ENCODE measurements around the gene SHB.

The SHB gene

DNA sequence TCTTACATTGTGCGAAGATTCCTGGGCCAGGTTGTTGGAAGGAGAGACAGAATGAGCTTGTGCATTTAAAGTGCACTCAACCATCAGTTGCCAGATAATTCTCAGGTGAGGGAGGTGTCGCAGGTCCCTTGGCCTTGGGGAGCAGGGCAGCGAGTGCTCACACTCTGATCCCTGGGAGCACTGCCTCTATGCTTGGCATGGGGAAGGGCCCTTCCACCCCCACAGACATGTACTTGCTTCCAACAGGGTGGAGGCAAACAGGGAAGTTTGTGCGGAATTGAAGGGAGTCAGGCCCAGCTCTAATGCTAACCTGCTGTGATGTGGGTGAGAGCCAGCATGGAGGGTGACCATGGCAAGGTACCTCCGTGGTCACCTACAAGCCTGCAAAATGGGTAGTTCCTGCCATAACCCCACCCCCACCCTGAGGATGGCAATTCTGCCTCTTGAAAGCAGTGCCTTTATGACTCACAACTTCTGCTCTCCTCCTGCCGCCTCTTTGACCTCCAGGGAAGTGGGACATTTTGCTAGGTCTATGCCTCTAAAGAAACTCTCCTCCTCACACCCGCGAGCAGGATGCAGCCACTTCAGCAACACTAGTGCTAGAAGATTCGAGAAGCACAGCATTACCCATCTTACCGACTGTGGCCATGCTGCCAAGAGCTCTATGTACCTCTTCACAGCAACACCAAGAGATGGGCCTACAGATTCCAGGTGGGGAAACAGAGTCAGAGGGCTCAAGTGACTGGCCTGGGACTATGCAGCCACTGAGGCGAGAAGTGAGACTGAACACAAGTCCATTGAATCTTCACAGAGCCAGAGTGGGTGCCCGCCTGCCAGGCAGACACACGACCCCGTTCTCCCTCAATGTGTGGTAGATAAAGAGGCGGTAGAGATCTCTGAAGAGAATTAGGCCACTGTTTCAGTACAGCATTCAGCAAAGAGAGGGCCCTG lies 143.0 kb downstream of the SHB start:
- TF ChIP-seq, protein P1, sequence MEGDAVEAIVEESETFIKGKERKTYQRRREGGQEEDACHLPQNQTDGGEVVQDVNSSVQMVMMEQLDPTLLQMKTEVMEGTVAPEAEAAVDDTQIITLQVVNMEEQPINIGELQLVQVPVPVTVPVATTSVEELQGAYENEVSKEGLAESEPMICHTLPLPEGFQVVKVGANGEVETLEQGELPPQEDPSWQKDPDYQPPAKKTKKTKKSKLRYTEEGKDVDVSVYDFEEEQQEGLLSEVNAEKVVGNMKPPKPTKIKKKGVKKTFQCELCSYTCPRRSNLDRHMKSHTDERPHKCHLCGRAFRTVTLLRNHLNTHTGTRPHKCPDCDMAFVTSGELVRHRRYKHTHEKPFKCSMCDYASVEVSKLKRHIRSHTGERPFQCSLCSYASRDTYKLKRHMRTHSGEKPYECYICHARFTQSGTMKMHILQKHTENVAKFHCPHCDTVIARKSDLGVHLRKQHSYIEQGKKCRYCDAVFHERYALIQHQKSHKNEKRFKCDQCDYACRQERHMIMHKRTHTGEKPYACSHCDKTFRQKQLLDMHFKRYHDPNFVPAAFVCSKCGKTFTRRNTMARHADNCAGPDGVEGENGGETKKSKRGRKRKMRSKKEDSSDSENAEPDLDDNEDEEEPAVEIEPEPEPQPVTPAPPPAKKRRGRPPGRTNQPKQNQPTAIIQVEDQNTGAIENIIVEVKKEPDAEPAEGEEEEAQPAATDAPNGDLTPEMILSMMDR (IDR thresholded peaks at IDR 0.05; ENCODE audit: low read length), result no peak
- TF ChIP-seq EZH2phosphoT487 (IDR thresholded peaks at IDR 0.05; ENCODE audit: low read length), result no peak
- TF ChIP-seq EZH2 (optimal IDR thresholded peaks at IDR 0.05; ENCODE audit: low read depth, low read length), result no peak
- no peak overlapping the region for H2AFZ ChIP-seq (ENCODE audit: low read length)
- H3K79me2 ChIP-seq (ENCODE audit: low read length), result no peaks in the 10 kb centered on the region
- no peaks in the 10 kb centered on the region for H3F3A ChIP-seq (ENCODE audit: insufficient read depth, low read length)
- no peaks in the 10 kb centered on the region for H4K20me1 ChIP-seq (ENCODE audit: insufficient read depth, low read length)
- H3K4me1 ChIP-seq (ENCODE audit: low read length), result peaks cover 10% of the 10 kb centered on the region
- H3K9ac ChIP-seq (ENCODE audit: low read length), result no peak overlapping the region
- H3K27me3 ChIP-seq (replicated peaks; ENCODE audit: insufficient read depth, low read length), result no peaks in the 10 kb centered on the region
- DNase-seq, result no peak
- H3K9me2 ChIP-seq (replicated peaks; ENCODE audit: insufficient read depth, low read length), result no peaks in the 10 kb centered on the region
- H3K9me3 ChIP-seq (replicated peaks; ENCODE audit: insufficient read depth, low read length), result no peaks in the 10 kb centered on the region
- no peak overlapping the region for H3K4me2 ChIP-seq (ENCODE audit: low read depth, low read length)
- H3K27ac ChIP-seq (ENCODE audit: low read length), result no peak overlapping the region
- no peak overlapping the region for H3K4me3 ChIP-seq (ENCODE audit: low read length)
- no peaks in the 10 kb centered on the region for H3K36me3 ChIP-seq (replicated peaks; ENCODE audit: insufficient read depth, low read length)

DNA sequence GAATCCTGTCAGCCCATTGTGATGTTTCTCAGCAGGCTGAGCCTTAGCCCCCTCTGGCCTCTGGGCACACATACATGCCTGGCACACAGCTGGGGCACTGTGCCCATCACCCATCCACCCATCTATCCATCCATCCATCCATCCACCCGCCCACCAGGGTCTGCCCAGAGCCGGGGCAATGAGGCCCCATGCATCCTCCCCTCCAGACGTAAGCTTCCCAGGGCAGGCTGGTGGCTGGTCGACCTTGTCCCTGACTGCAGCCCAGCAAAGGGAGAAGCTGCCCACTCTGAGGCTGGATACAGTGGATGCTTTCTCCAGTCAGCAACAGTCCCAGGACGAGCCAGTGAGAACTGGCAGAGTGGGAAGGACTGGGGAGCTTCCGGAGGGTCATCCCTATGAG lies 144.0 kb downstream of the SHB start:
- Histone ChIP-seq H4K20me1 (ENCODE audit: insufficient read depth, low read length) (no peaks in the 10 kb centered on the region), H3K79me2 (ENCODE audit: low read length) (no peaks in the 10 kb centered on the region), H3K4me2 (ENCODE audit: low read depth, low read length) (no peak overlapping the region), H3K27ac (ENCODE audit: low read length) (no peak overlapping the region), H3K36me3 (replicated peaks; ENCODE audit: insufficient read depth, low read length) (no peaks in the 10 kb centered on the region), H3F3A (ENCODE audit: insufficient read depth, low read length) (no peaks in the 10 kb centered on the region), H3K9ac (ENCODE audit: low read length) (no peak overlapping the region), H3K4me3 (ENCODE audit: low read length) (no peak overlapping the region), H3K27me3 (replicated peaks; ENCODE audit: insufficient read depth, low read length) (no peaks in the 10 kb centered on the region), H3K9me2 (replicated peaks; ENCODE audit: insufficient read depth, low read length) (no peaks in the 10 kb centered on the region), H2AFZ (ENCODE audit: low read length) (no peak overlapping the region), H3K9me3 (replicated peaks; ENCODE audit: insufficient read depth, low read length) (no peaks in the 10 kb centered on the region), H3K4me1 (ENCODE audit: low read length) (peaks cover 10% of the 10 kb centered on the region)
- TF ChIP-seq, protein P1 (IDR thresholded peaks at IDR 0.05; ENCODE audit: low read length), result no peak
- no peak for TF ChIP-seq EZH2 (optimal IDR thresholded peaks at IDR 0.05; ENCODE audit: low read depth, low read length)
- TF ChIP-seq EZH2phosphoT487 (IDR thresholded peaks at IDR 0.05; ENCODE audit: low read length), result no peak
- DNase-seq, result no peak

DNA sequence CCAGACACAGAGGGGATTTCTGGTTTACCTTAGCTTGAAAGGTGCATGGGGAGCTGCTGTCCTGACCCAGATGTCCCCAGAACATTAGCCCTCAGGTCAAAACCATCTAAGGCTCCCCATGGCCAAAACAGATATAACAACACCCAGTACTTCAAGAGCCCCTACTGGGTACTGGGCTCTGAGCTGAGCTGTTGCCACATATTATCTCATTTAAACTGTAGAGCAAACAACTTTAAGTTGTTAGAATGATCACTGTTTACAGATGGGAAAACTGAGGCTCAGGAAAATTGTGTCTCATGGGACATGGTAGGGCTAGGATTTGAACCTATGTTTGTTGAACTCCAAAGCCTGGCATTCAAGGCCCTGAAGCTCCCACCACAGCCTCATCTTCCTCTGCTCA lies 144.5 kb downstream of the SHB start:
- H3K79me2 ChIP-seq (ENCODE audit: low read length), result no peaks in the 10 kb centered on the region
- H3K36me3 ChIP-seq (replicated peaks; ENCODE audit: insufficient read depth, low read length), result no peaks in the 10 kb centered on the region
- H2AFZ ChIP-seq (ENCODE audit: low read length), result no peak overlapping the region
- no peak overlapping the region for H3K4me2 ChIP-seq (ENCODE audit: low read depth, low read length)
- no peaks in the 10 kb centered on the region for H3K27me3 ChIP-seq (replicated peaks; ENCODE audit: insufficient read depth, low read length)
- H3K4me3 ChIP-seq (ENCODE audit: low read length), result no peak overlapping the region
- H3K27ac ChIP-seq (ENCODE audit: low read length), result no peak overlapping the region
- H3K4me1 ChIP-seq (ENCODE audit: low read length), result peaks cover 10% of the 10 kb centered on the region
- TF ChIP-seq EZH2phosphoT487 (IDR thresholded peaks at IDR 0.05; ENCODE audit: low read length), result no peak
- TF ChIP-seq EZH2 (optimal IDR thresholded peaks at IDR 0.05; ENCODE audit: low read depth, low read length), result no peak
- TF ChIP-seq, protein P1 (IDR thresholded peaks at IDR 0.05; ENCODE audit: low read length), result no peak
- no peak for DNase-seq
- H3K9ac ChIP-seq (ENCODE audit: low read length), result no peak overlapping the region
- H3F3A ChIP-seq (ENCODE audit: insufficient read depth, low read length), result no peaks in the 10 kb centered on the region
- H3K9me2 ChIP-seq (replicated peaks; ENCODE audit: insufficient read depth, low read length), result no peaks in the 10 kb centered on the region
- no peaks in the 10 kb centered on the region for H3K9me3 ChIP-seq (replicated peaks; ENCODE audit: insufficient read depth, low read length)
- H4K20me1 ChIP-seq (ENCODE audit: insufficient read depth, low read length), result no peaks in the 10 kb centered on the region
